COLO668 (cell line): ENCODE results near the gene ARHGDIB.

ENCODE experiments used
- DNase-seq: peaks from one replicate; lab custom pipeline; 2025; ENCODE audit not compliant: unreplicated experiment; lab: John Stamatoyannopoulos, UW

The ARHGDIB gene

GRCh38 chr12:14961466-14962152, at the start of gene ARHGDIB:
Gene ARHGDIB, minus strand, starts transcription at chr12:14961601. Its CDS starts 10,889 bp downstream, at chr12:14950712.
- DNase-seq = no peak

- no peak for DNase-seq
Measured at GRCh38 chr12:15011162-15011561, 49.8 kb upstream of the ARHGDIB start.

DNA sequence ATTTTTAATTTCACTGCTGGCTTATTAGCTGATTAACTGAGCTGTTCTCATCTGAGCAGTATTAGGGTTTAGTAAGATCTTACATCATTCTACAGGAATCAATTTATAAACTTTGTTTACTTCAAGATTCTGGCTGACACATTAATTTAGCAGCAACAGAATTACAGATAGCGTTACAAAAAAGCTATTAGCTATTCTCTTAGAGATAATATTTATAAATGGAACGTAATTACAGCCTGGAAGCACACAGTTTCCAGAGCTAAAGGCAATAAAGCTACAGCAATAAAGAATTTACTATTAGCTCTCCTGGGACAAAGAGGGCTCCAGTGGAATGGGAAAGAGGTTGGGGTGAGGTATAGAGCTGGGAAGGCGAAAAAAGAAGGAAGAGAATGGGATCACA, 46.1 kb upstream of the ARHGDIB start:
- DNase-seq = no peak

GRCh38 chr12:15005064-15005463, 43.7 kb upstream of the ARHGDIB start:
- no peak for DNase-seq

DNA sequence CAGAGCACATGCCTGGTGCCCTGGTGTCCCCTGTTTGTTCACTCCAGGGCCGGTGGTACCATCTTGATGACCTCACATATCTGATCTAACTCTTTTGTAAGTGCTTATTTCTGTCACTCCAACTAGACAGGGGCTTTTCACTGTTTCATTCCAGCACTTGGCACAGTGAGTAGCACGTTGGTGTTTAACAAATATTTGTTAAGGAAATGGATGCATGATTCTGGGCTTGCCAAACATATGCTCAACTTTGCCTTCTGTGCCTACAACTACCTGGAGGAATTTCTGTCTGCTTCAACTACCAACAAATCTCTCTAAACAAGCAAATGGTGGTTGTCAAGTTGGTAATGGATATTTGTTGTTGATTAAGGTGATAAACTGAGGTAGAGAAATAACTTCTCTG, 43.0 kb upstream of the ARHGDIB start:
- DNase-seq = no peak

- DNase-seq = no peak
Measured at GRCh38 chr12:15001733-15002382, 40.5 kb upstream of the ARHGDIB start.

DNA sequence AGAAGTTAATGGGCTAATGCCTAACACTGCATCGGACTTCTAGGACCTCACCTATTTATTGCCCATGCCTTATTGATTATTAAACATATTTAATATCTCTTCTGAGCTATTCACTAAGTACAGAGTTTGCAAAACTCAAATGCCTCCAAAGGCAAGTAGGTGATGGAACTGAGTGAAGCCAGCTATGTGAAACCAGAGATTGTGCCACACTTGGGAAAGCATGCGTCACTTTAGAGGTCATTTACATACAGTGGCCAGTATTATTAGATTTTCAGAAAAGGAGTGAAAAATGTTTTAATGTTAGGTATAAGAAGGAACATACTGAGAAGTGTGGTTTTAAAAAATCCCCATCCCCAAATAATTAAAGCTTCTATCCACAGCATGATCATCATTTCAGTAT, 39.2 kb upstream of the ARHGDIB start:
- no peak for DNase-seq

- DNase-seq = no peak
Measured at GRCh38 chr12:14999695-15000365, 38.4 kb upstream of the ARHGDIB start.

DNA sequence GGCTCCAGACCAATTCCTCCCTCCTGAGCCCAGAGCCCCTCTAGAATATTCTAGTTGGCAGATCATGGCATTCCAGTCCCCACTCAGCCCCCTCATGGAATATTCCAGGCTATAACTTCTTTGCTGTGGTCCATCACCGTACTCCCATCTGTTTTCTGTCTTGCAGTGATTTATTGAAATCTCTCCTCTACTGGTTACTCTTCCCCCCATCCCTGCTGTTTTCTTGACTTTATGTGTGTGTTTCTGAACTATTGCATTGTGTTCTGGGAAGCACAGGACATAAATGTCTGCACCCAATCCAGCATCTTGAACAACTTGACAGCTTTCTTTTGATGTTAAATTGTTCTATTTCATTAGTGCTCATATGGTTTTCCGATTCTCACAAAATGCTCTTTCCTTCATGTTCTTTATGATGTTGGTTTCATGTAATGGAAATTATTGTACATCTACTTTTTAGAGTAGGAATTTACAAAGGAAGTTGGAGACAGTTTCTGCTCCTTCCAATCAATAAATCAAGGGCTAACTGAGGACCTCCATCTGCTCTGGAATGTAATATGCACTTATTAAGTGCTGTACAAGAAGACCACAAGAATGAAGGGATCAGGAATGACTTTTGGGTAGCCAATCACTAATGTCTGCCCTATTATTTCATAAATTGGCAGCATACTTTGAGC, 37.8 kb upstream of the ARHGDIB start:
- no peak for DNase-seq

DNA sequence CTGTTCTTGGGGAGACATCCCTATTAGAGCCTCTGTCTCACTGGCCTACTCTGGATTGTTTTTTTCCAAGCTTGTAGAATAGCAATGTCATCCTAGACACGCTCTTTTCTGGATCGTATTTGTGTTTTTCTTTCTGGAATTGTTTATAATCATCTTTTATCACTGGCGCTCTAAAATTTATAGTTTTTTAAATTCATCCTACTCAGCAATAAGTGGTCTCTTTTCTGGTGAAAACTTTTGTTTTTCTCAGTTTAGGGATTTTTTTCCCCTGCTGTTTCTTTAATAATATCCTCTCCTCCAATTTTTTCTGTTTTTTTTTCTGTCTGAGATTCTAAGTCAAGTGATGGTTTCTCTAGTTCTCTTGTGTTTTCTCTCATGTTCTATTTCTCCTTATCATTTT, 36.6 kb upstream of the ARHGDIB start:
- no peak for DNase-seq

- no peak for DNase-seq
Measured at GRCh38 chr12:14995583-14996425, 34.4 kb upstream of the ARHGDIB start.

GRCh38 chr12:14994610-14995009, 33.2 kb upstream of the ARHGDIB start:
- DNase-seq = no peak

GRCh38 chr12:14993537-14994266, 32.3 kb upstream of the ARHGDIB start:
- no peak for DNase-seq

- DNase-seq = no peak
Measured at GRCh38 chr12:14993117-14993516, 31.7 kb upstream of the ARHGDIB start.

GRCh38 chr12:14992673-14993072, 31.3 kb upstream of the ARHGDIB start:
- no peak for DNase-seq

GRCh38 chr12:14991069-14991468, 29.7 kb upstream of the ARHGDIB start:
- DNase-seq = no peak

GRCh38 chr12:14989790-14990189, 28.4 kb upstream of the ARHGDIB start:
- DNase-seq = no peak

- no peak for DNase-seq
Measured at GRCh38 chr12:14988035-14988434, 26.6 kb upstream of the ARHGDIB start.

DNA sequence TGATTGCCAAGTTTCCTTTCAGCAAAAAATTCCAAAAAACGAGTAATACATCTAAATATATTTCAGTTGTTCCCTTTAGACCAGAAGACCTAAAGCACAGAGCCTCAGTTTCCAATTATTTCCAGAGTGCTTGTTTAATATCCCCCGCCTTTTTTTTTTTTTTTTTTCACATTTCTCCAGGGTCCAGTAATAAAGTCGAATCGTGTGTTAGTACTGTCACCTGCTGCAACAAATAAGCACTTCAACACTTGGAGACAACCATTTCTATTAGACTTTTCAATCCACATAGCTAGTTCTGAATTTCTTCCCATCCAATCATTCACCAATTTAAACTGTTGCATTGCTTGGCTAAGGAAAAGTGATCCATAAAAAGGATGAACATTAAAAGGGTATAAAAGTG, 25.0 kb upstream of the ARHGDIB start:
- no peak for DNase-seq

- DNase-seq = no peak
Measured at GRCh38 chr12:14984766-14985285, 23.4 kb upstream of the ARHGDIB start.
